ENCODE results near the gene SNX33. TPM values are rescaled to one million over a fixed set of nuclear protein-coding genes. Genes with fewer than 3 reads are reported as not detected.
A peak's percentile ranks its signal among the peaks of the same experiment; 100 is the strongest.
"Not testable (repeated sequence)": the region's sequence is repeated elsewhere in the genome, so short reads cannot be mapped to it uniquely, and the experiment has no call there.

Gene SNX33
- total and polyA plus RNA-seq, 9 donors: 16.0 to 37.3 (median 28.3) TPM

DNA sequence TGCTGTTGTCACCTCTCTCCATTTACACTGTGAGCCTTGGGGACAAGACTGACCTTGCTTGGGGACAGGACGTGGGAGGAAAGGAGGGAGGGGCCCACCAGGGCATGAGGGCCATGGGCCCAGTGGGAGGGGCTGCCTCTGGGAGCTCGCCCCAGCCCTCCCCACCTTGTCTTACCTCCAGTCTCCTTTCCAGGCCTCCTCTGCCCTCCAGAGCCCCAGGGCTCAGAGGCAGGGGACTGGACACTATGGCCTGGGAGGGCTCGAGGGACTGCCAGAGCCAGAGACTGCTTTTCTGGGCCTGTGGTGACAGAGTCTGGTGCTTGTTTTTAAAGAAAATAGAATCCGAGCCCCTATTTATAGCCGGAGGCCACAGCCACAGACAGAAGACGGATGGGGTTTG, 54.7 kb downstream of the SNX33 start:
- intact Hi-C loops (cut with DNase I): no loop called here
- H3K36me3 ChIP-seq: no peaks in the 10 kb centered on the region
- no peak for DNase-seq
- H3K4me3 ChIP-seq: no peak overlapping the region
- WGBS, 3 donors: 82 to 90% (median 88%) methylated on average over 5 to 6 of the region's 6 CpGs
- no peaks in the 10 kb centered on the region for H3K27me3 ChIP-seq
- no peaks in the 10 kb centered on the region for H3K9me3 ChIP-seq
- peaks cover 5% of the 10 kb centered on the region for H3K4me1 ChIP-seq (ENCODE audit: insufficient read depth)
- no peak for TF ChIP-seq EP300 (IDR thresholded peaks at IDR 0.05)
- no peak overlapping the region for H3K27ac ChIP-seq

DNA sequence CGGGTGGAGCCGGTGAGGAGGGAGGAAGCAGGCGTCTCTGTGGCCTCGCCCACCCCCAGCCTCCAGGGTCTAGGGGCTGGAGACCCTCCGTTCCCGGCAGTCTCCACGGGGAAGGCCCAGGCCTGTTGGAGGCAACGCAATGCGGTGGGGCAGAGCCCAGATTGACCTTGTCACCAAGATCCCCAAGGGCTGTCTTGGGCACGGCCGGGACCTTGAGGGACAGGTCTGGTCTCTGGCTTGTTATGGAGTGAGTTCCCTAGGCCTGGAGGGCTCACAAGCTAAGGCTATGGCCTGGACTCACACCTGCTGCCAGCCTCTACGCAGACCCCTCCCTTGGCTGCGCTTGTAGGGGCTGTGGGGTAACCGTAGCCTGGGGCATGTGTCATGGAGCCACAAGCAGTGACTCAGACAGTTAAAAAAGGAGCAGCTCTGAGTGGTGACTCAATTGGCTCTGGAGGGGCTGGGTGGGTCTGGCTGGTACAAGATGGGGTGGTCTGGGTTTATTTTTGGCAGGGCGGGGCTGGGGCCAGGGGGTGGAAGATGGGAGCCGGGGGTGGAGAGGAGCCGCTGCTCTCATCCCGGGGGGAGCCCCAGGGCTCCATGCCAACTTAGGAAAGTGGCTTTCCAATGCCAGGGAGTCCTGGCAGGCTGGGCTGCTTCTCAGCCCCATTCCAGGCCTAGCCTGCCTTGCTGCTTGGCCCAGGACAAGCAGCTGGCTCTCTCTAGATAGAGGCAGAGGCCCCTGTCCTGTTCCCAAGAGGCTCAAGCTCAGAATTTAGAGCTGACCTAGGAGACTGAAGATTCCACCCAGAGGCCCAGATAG, 55.9 kb downstream of the SNX33 start:
- intact Hi-C loops (cut with DNase I); H3K36me3 ChIP-seq; H3K9me3 ChIP-seq; H3K27ac ChIP-seq; H3K4me1 ChIP-seq (ENCODE audit: insufficient read depth); H3K4me3 ChIP-seq; H3K27me3 ChIP-seq; DNase-seq: not testable (repeated sequence)
- 79 to 80% methylated on average over 1 to 12 of the region's 18 CpGs; no CpG with 5 or more reads in 1 of the 3 donors for WGBS, 3 donors

DNA sequence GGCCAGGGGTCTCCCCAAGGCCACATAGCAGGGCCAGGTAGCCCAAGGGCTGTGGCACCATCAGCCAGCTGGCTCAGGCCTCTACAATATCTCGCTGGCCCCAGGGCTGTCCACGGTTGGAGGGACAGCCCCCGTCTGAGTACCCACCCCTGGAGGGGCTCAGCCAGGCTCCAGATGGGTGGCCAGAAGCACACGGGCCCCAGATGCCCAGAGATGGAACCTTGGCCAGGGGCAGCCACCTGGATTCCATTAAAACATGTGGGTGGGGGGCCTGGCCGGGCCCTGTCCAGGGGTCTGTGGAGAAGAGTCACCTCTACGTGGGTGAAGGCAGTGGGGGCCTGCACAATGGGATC, 56.5 kb downstream of the SNX33 start:
- intact Hi-C loops (cut with DNase I): no loop called here
- no peaks in the 10 kb centered on the region for H3K36me3 ChIP-seq
- TF ChIP-seq, protein P1, sequence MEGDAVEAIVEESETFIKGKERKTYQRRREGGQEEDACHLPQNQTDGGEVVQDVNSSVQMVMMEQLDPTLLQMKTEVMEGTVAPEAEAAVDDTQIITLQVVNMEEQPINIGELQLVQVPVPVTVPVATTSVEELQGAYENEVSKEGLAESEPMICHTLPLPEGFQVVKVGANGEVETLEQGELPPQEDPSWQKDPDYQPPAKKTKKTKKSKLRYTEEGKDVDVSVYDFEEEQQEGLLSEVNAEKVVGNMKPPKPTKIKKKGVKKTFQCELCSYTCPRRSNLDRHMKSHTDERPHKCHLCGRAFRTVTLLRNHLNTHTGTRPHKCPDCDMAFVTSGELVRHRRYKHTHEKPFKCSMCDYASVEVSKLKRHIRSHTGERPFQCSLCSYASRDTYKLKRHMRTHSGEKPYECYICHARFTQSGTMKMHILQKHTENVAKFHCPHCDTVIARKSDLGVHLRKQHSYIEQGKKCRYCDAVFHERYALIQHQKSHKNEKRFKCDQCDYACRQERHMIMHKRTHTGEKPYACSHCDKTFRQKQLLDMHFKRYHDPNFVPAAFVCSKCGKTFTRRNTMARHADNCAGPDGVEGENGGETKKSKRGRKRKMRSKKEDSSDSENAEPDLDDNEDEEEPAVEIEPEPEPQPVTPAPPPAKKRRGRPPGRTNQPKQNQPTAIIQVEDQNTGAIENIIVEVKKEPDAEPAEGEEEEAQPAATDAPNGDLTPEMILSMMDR (IDR thresholded peaks at IDR 0.05): no peak
- no peak for TF ChIP-seq EP300 (IDR thresholded peaks at IDR 0.05)
- TF ChIP-seq POLR2A (IDR thresholded peaks at IDR 0.05): no peak
- H3K27me3 ChIP-seq: no peaks in the 10 kb centered on the region
- peaks cover 5% of the 10 kb centered on the region for H3K4me1 ChIP-seq (ENCODE audit: insufficient read depth)
- 77 to 89% methylated on average over 3 to 6 of the region's 6 CpGs; no CpG with 5 or more reads in 1 of the 3 donors for WGBS, 3 donors
- H3K4me3 ChIP-seq: no peak overlapping the region
- peak overlapping the region in 1 of 2 donors; percentile 20 for H3K27ac ChIP-seq
- H3K9me3 ChIP-seq: no peaks in the 10 kb centered on the region
- no peak for DNase-seq

DNA sequence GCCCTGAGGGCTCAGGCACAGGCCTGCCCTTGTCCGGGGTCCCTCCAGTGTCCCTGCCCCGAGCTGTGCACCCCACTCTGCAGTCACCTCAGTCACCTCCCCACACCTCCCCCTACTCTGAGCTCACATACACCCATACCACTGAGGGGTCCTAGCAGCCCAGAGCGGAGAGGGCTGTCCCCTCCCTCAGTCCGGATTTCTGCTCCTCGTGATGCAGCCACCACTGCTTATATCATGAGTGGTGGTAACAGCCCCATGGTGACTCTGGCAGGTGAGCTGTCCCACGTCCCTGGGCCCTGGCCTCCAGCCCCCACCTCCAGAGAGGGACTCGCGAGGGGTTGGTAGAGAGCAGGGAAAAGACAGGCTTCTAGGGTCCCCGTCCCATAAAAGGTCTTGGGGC, 56.9 kb downstream of the SNX33 start:
- WGBS, 3 donors: 92 to 94% (median 93%) methylated on average over 7 to 9 of the region's 9 CpGs
- TF ChIP-seq, protein P1 (IDR thresholded peaks at IDR 0.05): no peak
- TF ChIP-seq POLR2A (IDR thresholded peaks at IDR 0.05) (no peak), EP300 (IDR thresholded peaks at IDR 0.05) (no peak)
- Histone ChIP-seq H3K9me3 (no peaks in the 10 kb centered on the region), H3K27me3 (no peaks in the 10 kb centered on the region), H3K27ac (no peak overlapping the region), H3K4me3 (no peak overlapping the region), H3K4me1 (ENCODE audit: insufficient read depth) (peaks cover 5% of the 10 kb centered on the region), H3K36me3 (no peaks in the 10 kb centered on the region)
- intact Hi-C loops (cut with DNase I): no loop called here
- DNase-seq: no peak

DNA sequence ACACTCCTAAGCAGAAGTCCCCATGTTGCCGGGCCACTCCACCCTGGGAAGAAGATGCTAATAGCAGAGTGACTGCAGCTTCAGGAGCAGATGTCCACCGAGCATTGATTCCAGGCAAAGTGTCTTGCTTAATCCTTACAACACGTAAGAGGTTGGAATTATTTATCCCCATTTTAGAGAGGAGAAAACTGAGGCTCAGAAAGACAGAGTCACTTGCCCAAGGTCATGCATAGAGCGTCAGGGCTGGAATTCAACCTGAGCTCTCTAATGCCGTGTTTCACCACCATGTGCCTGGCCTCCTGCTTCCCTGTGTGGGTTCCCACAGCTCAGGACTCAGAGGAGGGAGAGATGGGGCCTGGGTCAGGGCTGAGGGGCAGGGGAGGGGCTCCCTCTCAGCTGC, 57.7 kb downstream of the SNX33 start:
- intact Hi-C loops (cut with DNase I); H3K36me3 ChIP-seq; DNase-seq; H3K4me1 ChIP-seq (ENCODE audit: insufficient read depth); H3K27ac ChIP-seq; H3K27me3 ChIP-seq; H3K9me3 ChIP-seq; H3K4me3 ChIP-seq: not testable (repeated sequence)
- WGBS, 3 donors: 85 to 90% (median 86%) methylated on average over 5 of the region's 5 CpGs

DNA sequence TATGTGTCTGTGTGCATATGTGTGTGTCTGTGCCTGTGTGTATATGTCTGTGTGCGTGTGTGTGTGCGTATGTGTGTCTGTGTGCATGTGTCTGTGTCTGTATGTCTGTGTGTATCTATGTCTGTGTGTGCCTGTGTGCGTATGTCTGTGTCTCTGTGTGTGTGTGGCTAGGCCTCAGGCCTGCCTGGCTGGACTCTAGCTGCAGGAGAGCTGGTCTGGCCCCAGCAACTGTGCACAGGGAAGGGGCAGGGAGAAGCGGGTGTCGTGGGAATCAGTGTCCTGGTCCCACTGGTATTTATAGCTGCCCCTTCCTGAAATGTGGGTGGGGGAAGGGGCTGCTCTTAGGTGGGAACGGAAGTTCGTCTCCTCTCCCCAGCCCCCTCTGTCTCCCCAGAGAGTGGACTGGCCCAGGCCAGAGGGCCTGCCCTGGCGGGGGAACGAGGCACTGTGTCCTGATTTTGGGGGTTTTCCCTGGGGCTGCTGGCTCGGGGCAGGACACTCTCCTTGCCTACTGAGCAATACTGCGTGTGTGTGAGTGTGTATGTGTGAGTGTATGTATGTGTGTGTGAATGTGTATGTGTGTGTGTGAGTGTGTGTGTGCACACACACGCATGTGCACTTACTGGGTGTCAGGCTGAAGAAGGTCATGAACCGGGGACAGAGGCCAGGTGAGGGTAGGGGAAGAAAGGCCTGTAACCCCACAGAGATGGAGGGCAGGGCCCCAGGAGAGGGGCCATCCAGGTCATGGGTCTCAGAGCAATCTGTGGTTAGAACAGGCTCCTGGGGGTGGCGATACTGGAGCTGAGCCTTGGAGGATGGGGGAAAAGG, 58.4 kb downstream of the SNX33 start:
- H3K36me3 ChIP-seq: no peaks in the 10 kb centered on the region
- intact Hi-C loops (cut with DNase I): no loop called here
- 80 to 82% (median 81%) methylated on average over 14 of the region's 14 CpGs for WGBS, 3 donors
- H3K27me3 ChIP-seq: no peaks in the 10 kb centered on the region
- H3K4me1 ChIP-seq (ENCODE audit: insufficient read depth): no peaks in the 10 kb centered on the region
- no peak for TF ChIP-seq POLR2A (IDR thresholded peaks at IDR 0.05)
- H3K4me3 ChIP-seq: no peak overlapping the region
- H3K9me3 ChIP-seq: no peaks in the 10 kb centered on the region
- no peak for DNase-seq
- H3K27ac ChIP-seq: no peak overlapping the region
